ENCODE data around the gene PAGE1.

PAGE1 gene

DNA sequence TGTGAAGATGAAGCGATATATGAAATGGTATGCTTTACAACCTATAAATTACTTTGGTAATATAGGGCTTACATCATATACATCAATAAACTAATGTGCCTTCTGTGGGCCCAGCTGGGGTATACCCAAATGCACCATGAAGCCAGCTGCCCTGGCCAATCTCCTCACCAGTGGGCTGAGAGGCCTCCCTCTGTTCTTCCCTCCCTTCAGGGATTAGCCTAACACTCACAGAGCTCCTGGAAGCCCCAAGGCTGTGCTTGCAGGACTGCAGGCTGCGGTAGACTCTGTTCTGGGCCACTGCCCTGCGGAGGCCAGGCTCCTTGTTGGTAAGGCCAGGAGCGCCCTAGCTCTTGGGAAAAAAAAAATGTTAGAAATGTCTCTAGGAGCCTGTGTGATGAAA lies 33.9 kb downstream of the PAGE1 start:
- H3K9me3 Mint-ChIP-seq = no peaks in the 10 kb centered on the region
- peaks cover 5% of the 10 kb centered on the region for H3K4me1 Mint-ChIP-seq
- H3K4me3 Mint-ChIP-seq = no peak overlapping the region
- H3K36me3 Mint-ChIP-seq = no peaks in the 10 kb centered on the region
- H3K27me3 Mint-ChIP-seq = no peaks in the 10 kb centered on the region
- H3K27ac Mint-ChIP-seq = no peak overlapping the region

GRCh38 chrX:49659771-49660170 lies 36.0 kb downstream of the PAGE1 start:
- H3K4me3 Mint-ChIP-seq = no peak overlapping the region
- no peaks in the 10 kb centered on the region for H3K9me3 Mint-ChIP-seq
- no peaks in the 10 kb centered on the region for H3K36me3 Mint-ChIP-seq
- no peaks in the 10 kb centered on the region for H3K27me3 Mint-ChIP-seq
- no peak overlapping the region for H3K27ac Mint-ChIP-seq
- H3K4me1 Mint-ChIP-seq = peaks cover 5% of the 10 kb centered on the region

- Mint-ChIP-seq H3K4me1 (peaks cover 5% of the 10 kb centered on the region), H3K27ac (no peak overlapping the region), H3K4me3 (no peak overlapping the region), H3K36me3 (no peaks in the 10 kb centered on the region), H3K27me3 (no peaks in the 10 kb centered on the region), H3K9me3 (no peaks in the 10 kb centered on the region)
These were observed 39.3 kb downstream of the PAGE1 start for GRCh38 chrX:49656533-49656932.

- no peaks in the 10 kb centered on the region for H3K9me3 Mint-ChIP-seq
- no peaks in the 10 kb centered on the region for H3K27me3 Mint-ChIP-seq
- H3K36me3 Mint-ChIP-seq = no peaks in the 10 kb centered on the region
- no peak overlapping the region for H3K4me3 Mint-ChIP-seq
- H3K4me1 Mint-ChIP-seq = no peaks in the 10 kb centered on the region
- H3K27ac Mint-ChIP-seq = no peak overlapping the region
These were observed 50.7 kb downstream of the PAGE1 start for GRCh38 chrX:49644991-49645637.

Data from activated naive CD4-positive, alpha-beta T cell treated with anti-CD3 and anti-CD28 coated beads, Interleukin-2, amount 50 U/mL, for 24 hours (primary cell).